B cell (primary cell): ENCODE measurements around the gene SGCA. TPM values are rescaled to one million over a fixed set of nuclear protein-coding genes. Genes with fewer than 3 reads are reported as not detected.

ENCODE experiments used
- ATAC-seq: fragments of 200-7000 bp; cut with Tn5 transposase; one replicate; pipeline ENCODE4 v1.10.0; 2021; ENCODE audit warnings: low read depth, mild to moderate bottlenecking, moderate number of reproducible peaks, moderate library complexity
- CTCF ChIA-PET: fragments of 350-600 bp; sonication (Branson Sonifier 250); formaldehyde crosslinking; loops from one replicate; lab custom pipeline; 2021; ENCODE audit warnings: antibody characterized with exemption, inconsistent platforms; lab: Charles Lee
- POLR2A ChIA-PET: fragments of 350-600 bp; sonication (Branson Sonifier 250); formaldehyde crosslinking; loops from one replicate; lab custom pipeline; 2021; ENCODE audit warnings: antibody characterized with exemption; lab: Charles Lee
- DNase-seq: peaks from one replicate; pipeline ENCODE4 v3.0.0; 2013
- H2AFZ ChIP-seq: 2 replicates; pipeline ENCODE4 v1.6.1; 2012; ENCODE audit warnings: mild to moderate bottlenecking, low read depth, low read length; ENCODE audit not compliant: insufficient read depth, poor library complexity, severe bottlenecking
- H3K27ac ChIP-seq, 2 donors: 1 replicate in 1 of 2; 2 replicates in 1 of 2; pipeline ENCODE4 v1.5.1; 2012 to 2013; ENCODE audit warnings: low read length in 2 of 2, mild to moderate bottlenecking in 2 of 2, moderate library complexity in 1 of 2
- H3K27me3 ChIP-seq, 4 experiments: fragments of 200-600 bp in 1 of 4; sonication (generic) in 1 of 4; replicated peaks in 1 of 4; 1 replicate in 2 of 4; 2 replicates in 2 of 4; pipeline versions ENCODE4 v1.6.1 to v1.7.0; 2013 to 2016; ENCODE audit warnings: low read length in 3 of 4, mild to moderate bottlenecking in 2 of 4, mixed read lengths in 1 of 4, moderate library complexity in 1 of 4; ENCODE audit not compliant: insufficient read depth in 4 of 4, control insufficient read depth in 3 of 4; ENCODE audit errors: control extremely low read depth in 1 of 4
- H3K36me3 ChIP-seq, 2 experiments: replicated peaks in 1 of 2; 1 replicate in 1 of 2; 2 replicates in 1 of 2; pipeline versions ENCODE4 v1.6.1 to v1.7.1; 2013; ENCODE audit warnings: low read length in 1 of 2; ENCODE audit not compliant: insufficient read depth in 2 of 2, control insufficient read depth in 1 of 2; ENCODE audit errors: control extremely low read depth in 1 of 2, extremely low read depth in 1 of 2
- H3K4me1 ChIP-seq, 2 donors: fragments of 200-600 bp in 1 of 2; sonication (generic) in 1 of 2; 1 replicate in 1 of 2; 2 replicates in 1 of 2; pipeline versions ENCODE4 v1.5.1 to v1.6.1; 2013 to 2017; ENCODE audit warnings: low read length in 2 of 2; ENCODE audit not compliant: control insufficient read depth in 2 of 2, insufficient read depth in 2 of 2
- H3K4me2 ChIP-seq: replicated peaks from 2 replicates; pipeline ENCODE3; 2012; ENCODE audit warnings: mild to moderate bottlenecking, low read depth, low read length; ENCODE audit not compliant: poor library complexity, severe bottlenecking
- H3K4me3 ChIP-seq, 5 experiments: fragments of 200-600 bp in 1 of 5; sonication (generic) in 1 of 5; 1 replicate in 3 of 5; 2 replicates in 2 of 5; pipeline versions ENCODE4 v1.5.1 to v1.7.0; 2011 to 2016; ENCODE audit warnings: low read length in 4 of 5, mild to moderate bottlenecking in 4 of 5, low read depth in 2 of 5, control low read depth in 1 of 5, moderate library complexity in 1 of 5; ENCODE audit not compliant: insufficient read depth in 1 of 5; ENCODE audit errors: control extremely low read depth in 1 of 5, extremely low read depth in 1 of 5
- H3K79me2 ChIP-seq: fragments of 200-600 bp; sonication (generic); one replicate; pipeline ENCODE4 v1.6.0; 2016; ENCODE audit warnings: low read length; ENCODE audit not compliant: control insufficient read depth, insufficient read depth
- H3K9ac ChIP-seq: fragments of 200-600 bp; sonication (generic); 2 replicates; pipeline ENCODE4 v1.6.1; 2017; ENCODE audit warnings: mild to moderate bottlenecking, low read length, moderate library complexity
- H3K9me3 ChIP-seq, 3 donors: one replicate each; pipeline versions ENCODE4 v1.6.1 to v1.7.1; 2013; ENCODE audit warnings: low read length in 2 of 3; ENCODE audit not compliant: control insufficient read depth in 2 of 3, insufficient read depth in 1 of 3; ENCODE audit errors: control extremely low read depth in 1 of 3
- H4K20me1 ChIP-seq: 2 replicates; pipeline ENCODE4 v1.6.0; 2012; ENCODE audit warnings: mild to moderate bottlenecking, low read length; ENCODE audit not compliant: insufficient read depth, control insufficient read depth, poor library complexity, severe bottlenecking
- H3K27ac Mint-ChIP-seq: one replicate; pipeline ENCODE4 v1.8.0; 2021; ENCODE audit warnings: mixed read lengths
- H3K27me3 Mint-ChIP-seq: one replicate; pipeline ENCODE4 v1.8.0; 2021; ENCODE audit warnings: mixed read lengths
- H3K4me1 Mint-ChIP-seq: one replicate; pipeline ENCODE4 v1.8.0; 2021; ENCODE audit warnings: mixed read lengths
- H3K4me3 Mint-ChIP-seq: one replicate; pipeline ENCODE4 v1.8.0; 2021; ENCODE audit warnings: mixed read lengths
- H3K9me3 Mint-ChIP-seq: one replicate; pipeline ENCODE4 v1.8.0; 2022; ENCODE audit warnings: mixed read lengths; ENCODE audit not compliant: insufficient read depth
- CTCF ChIP-seq: fragments of 200-600 bp; IDR thresholded peaks from one replicate; pipeline ENCODE4 v1.8.0; 2022; ENCODE audit warnings: antibody characterized with exemption, mild to moderate bottlenecking
- EZH2 ChIP-seq: IDR thresholded peaks from 2 replicates; pipeline ENCODE4 v1.6.1; 2012; ENCODE audit warnings: borderline replicate concordance, low read depth, mild to moderate bottlenecking, moderate library complexity, low read length; ENCODE audit not compliant: insufficient read depth, poor library complexity, severe bottlenecking
- WGBS: methylation state at CpG from one replicate; pipeline ENCODE4 v1.1.5; 2013; ENCODE audit warnings: missing lambda C conversion rate; ENCODE audit not compliant: insufficient coverage; 5-methylcytosine and 5-hydroxymethylcytosine counted together
- intact Hi-C: fragments of 100-400 bp; cut with micrococcal nuclease; formaldehyde crosslinking; loops from one replicate; pipeline ENCODE4 v1.10.0; 2022
- polyA plus RNA-seq: library from polyadenylated mRNA; depleted of rRNA; stranded (reverse); fragments of >200 nt; gene quantifications from 2 replicates; pipeline ENCODE4 v1.2.3, GENCODE V29; 2012
- total RNA-seq, 2 donors: library from RNA; stranded (reverse); fragments of 120-200 nt in 1 of 2; gene quantifications; 1 replicate in 1 of 2; 2 replicates in 1 of 2; pipeline versions ENCODE4 v1.2.3 to v1.2.4, GENCODE V29; 2013 to 2022

The SGCA gene
- total and polyA plus RNA-seq, 2 donors (not counting 1 experiment from before 2014, with no cell fraction given): 4.4 to 4.5 TPM

- no peak overlapping the region for H3K27ac Mint-ChIP-seq
- 92% methylated on average over 3 of the region's 3 CpGs for WGBS
- CTCF ChIA-PET: interaction anchor here (1.0 kb wide), 2 partner anchors 9 kb away, joined by 3 to 7 read pairs; no protein-coding TSS in a partner anchor
Observed at GRCh38 chr17:50208611-50209061, 42.8 kb downstream of the SGCA start.

GRCh38 chr17:50209133-50209471, 43.3 kb downstream of the SGCA start:
- H3K4me3 Mint-ChIP-seq: no peak overlapping the region
- no peaks in the 10 kb centered on the region for H3K79me2 ChIP-seq
- peaks cover 0 to 3% (median 0%) of the 10 kb centered on the region in 3 donors for H3K9me3 ChIP-seq
- no peak overlapping the region for H3K27ac ChIP-seq
- no peak overlapping the region for H3K27ac Mint-ChIP-seq
- no peak overlapping the region for H3K4me3 ChIP-seq
- peaks cover 0 to 32% (median 7%) of the 10 kb centered on the region in 4 experiments for H3K27me3 ChIP-seq
- no peak overlapping the region for H3K4me2 ChIP-seq
- TF ChIP-seq EZH2: no peak
- no peak for TF ChIP-seq CTCF
- ChIA-PET POLR2A (no interaction called here), CTCF (interaction anchor here (1.0 kb wide), 1 partner anchor 9 kb away, joined by 7 read pairs; no protein-coding TSS in a partner anchor)
- H3K4me1 Mint-ChIP-seq: peaks cover 12% of the 10 kb centered on the region
- H3K36me3 ChIP-seq: no peaks in the 10 kb centered on the region
- ATAC-seq (no peak), DNase-seq (no peak)
- no peaks in the 10 kb centered on the region for H4K20me1 ChIP-seq
- H3K9me3 Mint-ChIP-seq: no peaks in the 10 kb centered on the region
- intact Hi-C loops: no loop called here
- H2AFZ ChIP-seq: no peak overlapping the region
- peaks cover 8% of the 10 kb centered on the region in 2 donors for H3K4me1 ChIP-seq
- WGBS: 100% methylated on average over 3 of the region's 6 CpGs
- H3K9ac ChIP-seq: no peak overlapping the region
- peaks cover 57% of the 10 kb centered on the region for H3K27me3 Mint-ChIP-seq

More at GRCh38 chr17:50208611-50209061, 42.8 kb downstream of the SGCA start:
- TF ChIP-seq EZH2: no peak
- TF ChIP-seq CTCF: no peak
- Histone ChIP-seq H3K9me3 (peaks cover 0 to 3% (median 0%) of the 10 kb centered on the region in 3 donors), H3K27ac (no peak overlapping the region), H3K27me3 (peaks cover 0 to 32% (median 7%) of the 10 kb centered on the region in 4 experiments), H4K20me1 (no peaks in the 10 kb centered on the region), H3K79me2 (no peaks in the 10 kb centered on the region), H2AFZ (no peak overlapping the region), H3K4me2 (no peak overlapping the region), H3K36me3 (no peaks in the 10 kb centered on the region), H3K4me3 (no peak overlapping the region), H3K4me1 (peaks cover 8% of the 10 kb centered on the region in 2 donors), H3K9ac (no peak overlapping the region)
- Mint-ChIP-seq H3K4me1 (peaks cover 12% of the 10 kb centered on the region), H3K4me3 (no peak overlapping the region), H3K9me3 (no peaks in the 10 kb centered on the region), H3K27me3 (peaks cover 62% of the 10 kb centered on the region)
- ATAC-seq (no peak), DNase-seq (no peak)
- intact Hi-C loops: no loop called here
- POLR2A ChIA-PET: no interaction called here
